HFFc6 (cell line): ENCODE results near the gene DHRSX. TPM values are rescaled to one million over a fixed set of nuclear protein-coding genes. Genes with fewer than 3 reads are reported as not detected.
"Not testable (repeated sequence)": the region's sequence is repeated elsewhere in the genome, so short reads cannot be mapped to it uniquely, and the experiment has no call there.

Experiments
- DNase-seq: peaks from one replicate; pipeline ENCODE4 v3.0.0-alpha.2; 2018
- H3K27ac Mint-ChIP-seq: 2 replicates; pipeline ENCODE4 v1.8.0; 2020; ENCODE audit warnings: mild to moderate bottlenecking, mixed read lengths
- H3K27me3 Mint-ChIP-seq: 2 replicates; pipeline ENCODE4 v1.8.0; 2021; ENCODE audit warnings: mild to moderate bottlenecking, moderate library complexity, mixed read lengths; ENCODE audit not compliant: insufficient read depth
- H3K36me3 Mint-ChIP-seq: 2 replicates; pipeline ENCODE4 v1.8.0; 2021; ENCODE audit warnings: low read depth, mixed read lengths
- H3K4me1 Mint-ChIP-seq: 2 replicates; pipeline ENCODE4 v1.8.0; 2020; ENCODE audit warnings: low read depth, mixed read lengths
- H3K4me3 Mint-ChIP-seq: 2 replicates; pipeline ENCODE4 v1.8.0; 2020; ENCODE audit warnings: mild to moderate bottlenecking, moderate library complexity, mixed read lengths
- H3K9me3 Mint-ChIP-seq: 2 replicates; pipeline ENCODE4 v1.8.0; 2020; ENCODE audit warnings: mild to moderate bottlenecking, mixed read lengths
- total RNA-seq, 6 experiments: library from RNA; stranded (reverse); fragmentation: NEBNext Ultra II Directional; extraction: Animal tissue kit (Norgen Biotek cat#: 25700); gene quantifications; 2 replicates in 1 of 6; 3 replicates in 5 of 6; pipeline ENCODE4 v1.2.3, GENCODE V29; 2021
- TF ChIP-seq, protein P1 (sequence below): fragments of 200-600 bp; sonication (generic); IDR thresholded peaks from 2 replicates; pipeline ENCODE4 v1.5.0; 2021; ENCODE audit warnings: antibody characterized with exemption, mild to moderate bottlenecking

DHRSX gene
- total RNA-seq, 6 experiments from 2014 or later = 19.6 to 27.1 (median 22.9) TPM

DNA sequence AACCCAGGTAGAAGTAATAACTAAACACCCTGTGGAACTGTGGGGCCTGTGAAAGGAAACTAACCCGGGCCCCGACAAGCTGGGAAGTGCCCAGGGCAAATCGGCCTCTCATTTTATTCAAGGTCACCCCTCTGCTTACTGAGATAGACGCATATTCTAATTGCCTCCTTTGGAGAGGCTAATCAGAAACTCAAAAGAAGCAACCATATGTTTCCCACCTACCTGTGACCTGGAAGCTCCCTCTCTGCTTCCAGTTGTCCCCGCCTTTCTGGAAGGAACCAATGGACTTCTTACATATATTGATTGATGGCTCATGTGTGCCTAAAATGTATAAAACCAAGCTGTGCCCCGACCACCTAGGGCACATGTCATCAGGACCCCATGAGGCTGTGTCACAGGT is 23.1 kb upstream of the DHRSX start:
- no peak overlapping the region for H3K27ac Mint-ChIP-seq
- no peak overlapping the region for H3K4me3 Mint-ChIP-seq
- no peaks in the 10 kb centered on the region; the same call in 1 of the 2 replicates for H3K36me3 Mint-ChIP-seq
- H3K9me3 Mint-ChIP-seq = no peaks in the 10 kb centered on the region
- TF ChIP-seq, protein P1, sequence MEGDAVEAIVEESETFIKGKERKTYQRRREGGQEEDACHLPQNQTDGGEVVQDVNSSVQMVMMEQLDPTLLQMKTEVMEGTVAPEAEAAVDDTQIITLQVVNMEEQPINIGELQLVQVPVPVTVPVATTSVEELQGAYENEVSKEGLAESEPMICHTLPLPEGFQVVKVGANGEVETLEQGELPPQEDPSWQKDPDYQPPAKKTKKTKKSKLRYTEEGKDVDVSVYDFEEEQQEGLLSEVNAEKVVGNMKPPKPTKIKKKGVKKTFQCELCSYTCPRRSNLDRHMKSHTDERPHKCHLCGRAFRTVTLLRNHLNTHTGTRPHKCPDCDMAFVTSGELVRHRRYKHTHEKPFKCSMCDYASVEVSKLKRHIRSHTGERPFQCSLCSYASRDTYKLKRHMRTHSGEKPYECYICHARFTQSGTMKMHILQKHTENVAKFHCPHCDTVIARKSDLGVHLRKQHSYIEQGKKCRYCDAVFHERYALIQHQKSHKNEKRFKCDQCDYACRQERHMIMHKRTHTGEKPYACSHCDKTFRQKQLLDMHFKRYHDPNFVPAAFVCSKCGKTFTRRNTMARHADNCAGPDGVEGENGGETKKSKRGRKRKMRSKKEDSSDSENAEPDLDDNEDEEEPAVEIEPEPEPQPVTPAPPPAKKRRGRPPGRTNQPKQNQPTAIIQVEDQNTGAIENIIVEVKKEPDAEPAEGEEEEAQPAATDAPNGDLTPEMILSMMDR = no peak
- H3K4me1 Mint-ChIP-seq = no peaks in the 10 kb centered on the region
- DNase-seq = no peak
- peaks cover 21% of the 10 kb centered on the region for H3K27me3 Mint-ChIP-seq

GRCh38 chrX:2521927-2522386 is 21.2 kb upstream of the DHRSX start:
- Mint-ChIP-seq H3K36me3 (no peaks in the 10 kb centered on the region), H3K27ac (no peak overlapping the region), H3K27me3 (peaks cover 18% of the 10 kb centered on the region), H3K4me1 (peaks cover 6% of the 10 kb centered on the region; the same call in 1 of the 2 replicates), H3K4me3 (no peak overlapping the region), H3K9me3 (no peaks in the 10 kb centered on the region)
- no peak for DNase-seq
- TF ChIP-seq, protein P1 = no peak

GRCh38 chrX:2521092-2521926 is 20.5 kb upstream of the DHRSX start:
- Mint-ChIP-seq H3K4me3 (no peak overlapping the region), H3K36me3 (no peaks in the 10 kb centered on the region), H3K27me3 (peaks cover 15% of the 10 kb centered on the region), H3K4me1 (peaks cover 6% of the 10 kb centered on the region; the same call in 1 of the 2 replicates), H3K27ac (no peak overlapping the region), H3K9me3 (no peaks in the 10 kb centered on the region)
- TF ChIP-seq, protein P1 = no peak
- no peak for DNase-seq

- Mint-ChIP-seq H3K27me3 (peaks cover 13% of the 10 kb centered on the region), H3K27ac (no peak overlapping the region), H3K4me3 (no peak overlapping the region), H3K9me3 (no peaks in the 10 kb centered on the region), H3K4me1 (peaks cover 6% of the 10 kb centered on the region; the same call in 1 of the 2 replicates), H3K36me3 (no peaks in the 10 kb centered on the region)
- DNase-seq = no peak
- TF ChIP-seq, protein P1 = no peak
Measured at GRCh38 chrX:2520539-2520938, 19.8 kb upstream of the DHRSX start.

DNA sequence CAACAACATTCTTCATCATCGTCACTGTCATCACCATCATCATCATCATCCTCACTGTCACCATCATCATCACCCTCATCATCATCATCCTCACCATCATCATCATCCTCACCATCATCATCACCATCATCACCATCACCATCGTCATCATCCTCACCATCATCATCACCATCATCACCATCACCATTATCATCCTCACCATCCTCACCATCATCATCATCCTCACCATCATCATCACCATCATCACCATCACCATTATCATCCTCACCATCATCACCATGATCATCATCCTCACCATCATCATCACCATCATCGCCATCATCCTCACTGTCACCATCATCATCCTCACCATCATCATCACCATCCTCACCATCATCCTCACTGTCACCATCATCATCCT is 18.9 kb upstream of the DHRSX start:
- peaks cover 13% of the 10 kb centered on the region for H3K27me3 Mint-ChIP-seq
- not testable (repeated sequence) for H3K36me3 Mint-ChIP-seq, H3K27ac Mint-ChIP-seq, H3K4me3 Mint-ChIP-seq, H3K4me1 Mint-ChIP-seq, H3K9me3 Mint-ChIP-seq, DNase-seq

DNA sequence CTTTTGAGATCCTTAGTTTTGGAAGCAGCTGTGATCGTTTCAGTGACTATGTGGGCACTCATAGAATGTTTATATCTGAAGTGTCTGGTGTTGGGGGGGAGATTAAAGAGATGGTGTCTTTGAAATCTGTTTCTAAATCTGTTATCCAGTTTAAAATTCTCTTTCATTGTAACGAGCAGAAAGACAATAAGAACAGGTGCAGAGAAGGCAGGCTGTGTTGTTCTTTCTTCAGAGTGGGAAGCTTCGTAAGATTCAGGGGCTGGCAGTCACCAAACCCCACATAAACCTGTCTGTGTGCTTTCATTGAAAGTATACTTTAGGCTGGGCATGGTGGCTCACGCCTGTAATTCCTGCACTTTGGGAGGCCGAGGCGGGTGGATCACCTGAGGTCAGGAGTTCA is 16.3 kb upstream of the DHRSX start:
- Mint-ChIP-seq H3K9me3 (no peaks in the 10 kb centered on the region), H3K4me1 (peaks cover 6% of the 10 kb centered on the region; the same call in 1 of the 2 replicates), H3K36me3 (no peaks in the 10 kb centered on the region), H3K27ac (no peak overlapping the region), H3K4me3 (no peak overlapping the region), H3K27me3 (peaks cover 10% of the 10 kb centered on the region)
- DNase-seq = no peak
- TF ChIP-seq, protein P1 = no peak
